ENCODE measurements around the gene CHST15. TPM values are rescaled to one million over a fixed set of nuclear protein-coding genes. Genes with fewer than 3 reads are reported as not detected.
"Not testable (repeated sequence)": the region's sequence is repeated elsewhere in the genome, so short reads cannot be mapped to it uniquely, and the experiment has no call there.

The CHST15 gene
- total RNA-seq, 1 donor from 2014 or later = 148 TPM

DNA sequence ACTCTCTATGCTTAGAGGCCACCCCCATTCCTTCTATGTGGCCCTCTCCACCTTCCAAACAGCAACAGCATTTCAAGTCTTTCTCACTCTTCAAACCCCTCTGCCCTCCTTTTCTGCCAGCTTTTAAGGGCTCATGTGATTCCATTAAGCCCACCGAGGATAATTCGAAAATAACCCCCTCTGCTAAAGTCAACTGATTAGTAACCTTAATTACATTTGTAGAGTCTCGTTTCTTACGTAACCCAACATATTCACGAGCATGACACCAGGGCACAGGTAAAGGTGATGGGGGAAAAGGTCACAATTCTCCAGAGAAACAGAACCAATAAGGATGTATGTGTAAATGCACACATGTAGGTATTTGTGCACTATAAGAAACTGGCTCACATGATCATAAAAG, 6.7 kb upstream of the CHST15 start:
- no peak overlapping the region for H3K27ac Mint-ChIP-seq (ENCODE audit: unreplicated experiment)
- DNase-seq (ENCODE audit: low spot score) = no peak
- TF ChIP-seq, protein P1, sequence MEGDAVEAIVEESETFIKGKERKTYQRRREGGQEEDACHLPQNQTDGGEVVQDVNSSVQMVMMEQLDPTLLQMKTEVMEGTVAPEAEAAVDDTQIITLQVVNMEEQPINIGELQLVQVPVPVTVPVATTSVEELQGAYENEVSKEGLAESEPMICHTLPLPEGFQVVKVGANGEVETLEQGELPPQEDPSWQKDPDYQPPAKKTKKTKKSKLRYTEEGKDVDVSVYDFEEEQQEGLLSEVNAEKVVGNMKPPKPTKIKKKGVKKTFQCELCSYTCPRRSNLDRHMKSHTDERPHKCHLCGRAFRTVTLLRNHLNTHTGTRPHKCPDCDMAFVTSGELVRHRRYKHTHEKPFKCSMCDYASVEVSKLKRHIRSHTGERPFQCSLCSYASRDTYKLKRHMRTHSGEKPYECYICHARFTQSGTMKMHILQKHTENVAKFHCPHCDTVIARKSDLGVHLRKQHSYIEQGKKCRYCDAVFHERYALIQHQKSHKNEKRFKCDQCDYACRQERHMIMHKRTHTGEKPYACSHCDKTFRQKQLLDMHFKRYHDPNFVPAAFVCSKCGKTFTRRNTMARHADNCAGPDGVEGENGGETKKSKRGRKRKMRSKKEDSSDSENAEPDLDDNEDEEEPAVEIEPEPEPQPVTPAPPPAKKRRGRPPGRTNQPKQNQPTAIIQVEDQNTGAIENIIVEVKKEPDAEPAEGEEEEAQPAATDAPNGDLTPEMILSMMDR (IDR thresholded peaks at IDR 0.05; ENCODE audit: unreplicated experiment) = no peak
- peaks cover 9% of the 10 kb centered on the region for H3K36me3 Mint-ChIP-seq (ENCODE audit: low read depth, unreplicated experiment)
- no peaks in the 10 kb centered on the region for H3K9me3 Mint-ChIP-seq (ENCODE audit: unreplicated experiment)
- H3K27me3 Mint-ChIP-seq (ENCODE audit: unreplicated experiment) = peaks cover 5% of the 10 kb centered on the region
- H3K4me3 Mint-ChIP-seq (ENCODE audit: unreplicated experiment) = no peak overlapping the region
- H3K4me1 Mint-ChIP-seq (ENCODE audit: unreplicated experiment) = peaks cover 23% of the 10 kb centered on the region

DNA sequence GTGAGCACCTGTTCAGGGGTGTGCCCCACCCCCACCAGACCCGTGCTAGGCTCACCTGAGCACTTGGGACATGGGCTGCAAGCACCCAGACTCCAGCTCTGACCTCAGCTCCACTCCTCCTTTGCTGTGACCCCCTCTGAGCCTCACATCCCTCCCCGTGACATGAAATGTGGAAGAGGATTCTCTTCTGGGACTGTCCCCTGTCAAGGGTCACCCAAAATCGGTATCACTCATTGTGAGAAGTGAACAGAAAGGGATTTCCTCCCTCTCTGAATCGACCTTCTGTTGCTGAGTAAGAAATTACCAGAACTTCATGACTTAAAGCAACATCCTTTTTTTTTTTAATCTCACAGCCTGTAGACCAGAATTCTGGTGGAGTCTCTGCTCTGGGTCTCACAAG, 6.2 kb upstream of the CHST15 start:
- Mint-ChIP-seq H3K27ac (ENCODE audit: unreplicated experiment) (no peak overlapping the region), H3K4me3 (ENCODE audit: unreplicated experiment) (no peak overlapping the region), H3K36me3 (ENCODE audit: low read depth, unreplicated experiment) (peaks cover 9% of the 10 kb centered on the region), H3K4me1 (ENCODE audit: unreplicated experiment) (peaks cover 28% of the 10 kb centered on the region), H3K27me3 (ENCODE audit: unreplicated experiment) (peaks cover 5% of the 10 kb centered on the region), H3K9me3 (ENCODE audit: unreplicated experiment) (no peaks in the 10 kb centered on the region)
- TF ChIP-seq, protein P1 (IDR thresholded peaks at IDR 0.05; ENCODE audit: unreplicated experiment) = no peak
- DNase-seq (ENCODE audit: low spot score) = no peak

DNA sequence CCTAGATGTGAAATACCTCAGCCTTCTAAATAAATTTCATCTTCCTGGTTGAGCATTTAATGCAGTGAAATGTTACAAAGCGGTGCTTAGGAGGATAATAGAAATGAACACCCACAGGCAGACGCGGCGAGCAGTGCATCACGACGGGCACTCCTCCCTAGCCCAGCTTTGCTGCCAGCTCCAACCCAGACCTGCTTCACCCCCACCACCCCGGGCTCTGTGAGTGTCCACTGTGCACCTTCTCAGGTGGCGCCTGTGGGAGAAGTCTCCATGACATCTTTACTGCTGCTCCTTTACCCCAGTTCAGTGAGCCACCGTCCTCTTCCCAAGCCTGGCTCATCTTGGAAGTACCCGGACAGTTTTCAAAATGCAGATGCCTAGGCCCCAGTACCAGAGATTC, 5.2 kb upstream of the CHST15 start:
- H3K4me3 Mint-ChIP-seq (ENCODE audit: unreplicated experiment) = no peak overlapping the region
- H3K9me3 Mint-ChIP-seq (ENCODE audit: unreplicated experiment) = no peaks in the 10 kb centered on the region
- DNase-seq (ENCODE audit: low spot score) = no peak
- no peak overlapping the region for H3K27ac Mint-ChIP-seq (ENCODE audit: unreplicated experiment)
- H3K27me3 Mint-ChIP-seq (ENCODE audit: unreplicated experiment) = peaks cover 8% of the 10 kb centered on the region
- peaks cover 33% of the 10 kb centered on the region for H3K4me1 Mint-ChIP-seq (ENCODE audit: unreplicated experiment)
- TF ChIP-seq, protein P1 (IDR thresholded peaks at IDR 0.05; ENCODE audit: unreplicated experiment) = no peak
- H3K36me3 Mint-ChIP-seq (ENCODE audit: low read depth, unreplicated experiment) = peaks cover 9% of the 10 kb centered on the region

DNA sequence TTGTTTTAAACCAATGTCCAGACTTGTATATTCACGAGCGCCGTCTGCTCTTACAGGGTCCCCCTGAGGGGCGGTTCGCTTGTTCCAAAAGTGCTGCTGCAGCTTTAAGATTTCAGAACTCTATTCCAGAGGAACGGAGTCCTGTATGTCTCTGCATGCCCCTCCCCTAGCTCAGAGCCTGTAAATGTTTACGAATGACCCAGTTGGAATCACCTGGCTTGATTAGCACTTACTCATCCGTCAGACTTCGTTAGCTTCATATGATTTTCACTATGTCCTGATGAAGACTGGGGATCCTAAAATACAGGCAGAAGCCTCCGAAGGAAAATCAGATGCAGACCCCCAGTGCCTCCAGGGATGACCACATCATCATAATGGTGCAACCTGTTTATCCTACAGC, 4.5 kb upstream of the CHST15 start:
- Mint-ChIP-seq H3K4me3 (ENCODE audit: unreplicated experiment) (no peak overlapping the region), H3K27ac (ENCODE audit: unreplicated experiment) (no peak overlapping the region), H3K4me1 (ENCODE audit: unreplicated experiment) (peaks cover 33% of the 10 kb centered on the region), H3K36me3 (ENCODE audit: low read depth, unreplicated experiment) (peaks cover 9% of the 10 kb centered on the region), H3K27me3 (ENCODE audit: unreplicated experiment) (peaks cover 8% of the 10 kb centered on the region), H3K9me3 (ENCODE audit: unreplicated experiment) (no peaks in the 10 kb centered on the region)
- TF ChIP-seq, protein P1 (IDR thresholded peaks at IDR 0.05; ENCODE audit: unreplicated experiment) = no peak
- no peak for DNase-seq (ENCODE audit: low spot score)

DNA sequence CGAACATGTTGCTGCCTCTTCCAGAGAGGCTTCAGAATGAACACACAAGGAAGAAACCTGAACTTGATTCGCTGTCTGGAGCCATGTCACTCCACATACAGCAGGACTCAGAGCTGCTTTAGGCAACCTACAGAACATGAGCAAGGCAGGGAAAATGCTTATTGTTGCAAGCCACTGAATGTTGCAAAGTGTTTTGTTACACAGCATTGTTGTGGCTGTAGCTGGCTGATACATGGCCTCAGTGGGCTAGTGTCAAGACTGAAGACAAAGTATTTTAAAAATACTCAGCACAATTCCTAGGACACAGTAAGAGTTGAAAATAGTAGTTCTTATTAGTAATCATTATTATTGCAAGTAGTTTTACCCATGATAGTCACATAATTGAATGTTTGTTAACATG, 3.1 kb upstream of the CHST15 start:
- H3K4me3 Mint-ChIP-seq (ENCODE audit: unreplicated experiment) = no peak overlapping the region
- H3K4me1 Mint-ChIP-seq (ENCODE audit: unreplicated experiment) = peaks cover 33% of the 10 kb centered on the region
- no peak for DNase-seq (ENCODE audit: low spot score)
- no peaks in the 10 kb centered on the region for H3K9me3 Mint-ChIP-seq (ENCODE audit: unreplicated experiment)
- TF ChIP-seq, protein P1 (IDR thresholded peaks at IDR 0.05; ENCODE audit: unreplicated experiment) = no peak
- peak overlapping the region; percentile 71 for H3K27ac Mint-ChIP-seq (ENCODE audit: unreplicated experiment)
- H3K27me3 Mint-ChIP-seq (ENCODE audit: unreplicated experiment) = peaks cover 6% of the 10 kb centered on the region
- H3K36me3 Mint-ChIP-seq (ENCODE audit: low read depth, unreplicated experiment) = peaks cover 9% of the 10 kb centered on the region

DNA sequence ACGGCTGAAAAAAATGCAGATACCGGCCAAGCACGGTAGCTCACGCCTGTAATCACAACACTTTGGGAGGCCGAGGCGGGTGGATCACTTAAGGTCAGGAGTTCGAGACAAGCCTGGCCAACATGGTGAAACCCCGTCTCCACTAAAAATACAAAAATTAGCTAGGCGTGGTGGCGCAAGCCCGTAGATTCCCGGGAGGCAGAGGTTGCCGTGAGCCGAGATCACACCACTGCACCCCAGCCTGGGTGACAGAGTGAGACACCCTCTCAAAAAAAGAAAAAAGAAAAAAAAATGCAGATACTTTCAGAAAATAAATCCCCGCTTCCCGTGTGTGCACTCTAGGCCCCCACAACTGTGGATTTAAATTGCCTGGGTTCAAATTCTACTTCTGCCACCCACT, 2.4 kb upstream of the CHST15 start:
- not testable (repeated sequence) for H3K4me3 Mint-ChIP-seq (ENCODE audit: unreplicated experiment); DNase-seq (ENCODE audit: low spot score); H3K27me3 Mint-ChIP-seq (ENCODE audit: unreplicated experiment); H3K9me3 Mint-ChIP-seq (ENCODE audit: unreplicated experiment)
- peaks cover 40% of the 10 kb centered on the region for H3K4me1 Mint-ChIP-seq (ENCODE audit: unreplicated experiment)
- peaks cover 13% of the 10 kb centered on the region for H3K36me3 Mint-ChIP-seq (ENCODE audit: low read depth, unreplicated experiment)
- peak overlapping the region; percentile 71 for H3K27ac Mint-ChIP-seq (ENCODE audit: unreplicated experiment)

Data from endothelial cell (in vitro differentiated cells).